ENCODE results near the gene CLCN5. TPM values are rescaled to one million over a fixed set of nuclear protein-coding genes. Genes with fewer than 3 reads are reported as not detected.

The CLCN5 gene
- total RNA-seq, 1 experiment from 2014 or later: 23.6 TPM

GRCh38 chrX:50108264-50108663 lies 185.9 kb downstream of the CLCN5 start:
- Histone ChIP-seq H3K36me3 (ENCODE audit: control insufficient read depth, insufficient read depth, low read length) (no peaks in the 10 kb centered on the region), H3K9me3 (ENCODE audit: control insufficient read depth, insufficient read depth, low read depth, low read length) (no peaks in the 10 kb centered on the region), H3K4me1 (ENCODE audit: control insufficient read depth, insufficient read depth, low read length) (no peaks in the 10 kb centered on the region), H3K27ac (ENCODE audit: low read length) (no peak overlapping the region), H3K4me3 (ENCODE audit: low read depth in 2 of 2, low read length in 2 of 2) (no peak overlapping the region), H3K27me3 (ENCODE audit: control insufficient read depth, insufficient read depth, low read length) (no peaks in the 10 kb centered on the region)
- in situ Hi-C loops (cut with HindIII; ENCODE audit: low pct_unique_long_range_greater_than_20kb, low sequenced_read_pairs) (no loop called here), intact Hi-C loops (cut with micrococcal nuclease; ENCODE audit: unreplicated experiment) (loop anchor here (10.0 kb wide), 1 partner anchor 677 kb away; no protein-coding TSS in a partner anchor)
- POLR2A ChIA-PET: no interaction called here
- DNase-seq (ENCODE audit: low read depth, low spot score): no peak
- TF ChIP-seq TCF7L2 (IDR thresholded peaks at IDR 0.05; ENCODE audit: low read depth, low read length) (no peak), SIN3A (IDR thresholded peaks at IDR 0.05; ENCODE audit: borderline replicate concordance, insufficient read depth, low read depth, low read length) (no peak), CTCF (IDR thresholded peaks at IDR 0.05) (no peak), REST (IDR thresholded peaks at IDR 0.05; ENCODE audit: insufficient read depth in 1 of 2, low read depth in 2 of 2, low read length in 1 of 2) (no peak), POLR2AphosphoS5 (IDR thresholded peaks at IDR 0.05; ENCODE audit: low read depth, low read length) (no peak)
- BruUV-seq (replicated peaks): no TSS peak
- no peak for ATAC-seq
- CTCF ChIA-PET: no interaction called here

GRCh38 chrX:50111742-50112141 lies 189.3 kb downstream of the CLCN5 start:
- H3K9me3 ChIP-seq (ENCODE audit: control insufficient read depth, insufficient read depth, low read depth, low read length): no peaks in the 10 kb centered on the region
- ATAC-seq (no peak), DNase-seq (ENCODE audit: low read depth, low spot score) (no peak)
- POLR2A ChIA-PET: no interaction called here
- in situ Hi-C loops (cut with HindIII; ENCODE audit: low pct_unique_long_range_greater_than_20kb, low sequenced_read_pairs) (no loop called here), intact Hi-C loops (cut with micrococcal nuclease; ENCODE audit: unreplicated experiment) (no loop called here)
- no peaks in the 10 kb centered on the region for H3K36me3 ChIP-seq (ENCODE audit: control insufficient read depth, insufficient read depth, low read length)
- TF ChIP-seq SIN3A (IDR thresholded peaks at IDR 0.05; ENCODE audit: borderline replicate concordance, insufficient read depth, low read depth, low read length): no peak
- TF ChIP-seq POLR2AphosphoS5 (IDR thresholded peaks at IDR 0.05; ENCODE audit: low read depth, low read length): no peak
- no peak for TF ChIP-seq TCF7L2 (IDR thresholded peaks at IDR 0.05; ENCODE audit: low read depth, low read length)
- no peak for TF ChIP-seq CTCF (IDR thresholded peaks at IDR 0.05)
- no peak for TF ChIP-seq REST (IDR thresholded peaks at IDR 0.05; ENCODE audit: insufficient read depth in 1 of 2, low read depth in 2 of 2, low read length in 1 of 2)
- H3K27ac ChIP-seq (ENCODE audit: low read length): no peak overlapping the region
- H3K27me3 ChIP-seq (ENCODE audit: control insufficient read depth, insufficient read depth, low read length): no peaks in the 10 kb centered on the region
- H3K4me1 ChIP-seq (ENCODE audit: control insufficient read depth, insufficient read depth, low read length): no peaks in the 10 kb centered on the region
- no TSS peak for BruUV-seq (replicated peaks)
- H3K4me3 ChIP-seq (ENCODE audit: low read depth in 2 of 2, low read length in 2 of 2): no peak overlapping the region
- CTCF ChIA-PET: interaction anchor here (0.6 kb wide), 1 partner anchor 93 kb away, joined by 3 read pairs; no protein-coding TSS in a partner anchor
